Measurements from ENCODE around the gene AATF. TPM values are rescaled to one million over a fixed set of nuclear protein-coding genes. Genes with fewer than 3 reads are reported as not detected.

AATF gene
- total and polyA plus RNA-seq, 2 of the 8 experiments (the other 6 are each of a cell fraction or from before 2014, with no cell fraction given), result 20.1 to 62.8 TPM

DNA sequence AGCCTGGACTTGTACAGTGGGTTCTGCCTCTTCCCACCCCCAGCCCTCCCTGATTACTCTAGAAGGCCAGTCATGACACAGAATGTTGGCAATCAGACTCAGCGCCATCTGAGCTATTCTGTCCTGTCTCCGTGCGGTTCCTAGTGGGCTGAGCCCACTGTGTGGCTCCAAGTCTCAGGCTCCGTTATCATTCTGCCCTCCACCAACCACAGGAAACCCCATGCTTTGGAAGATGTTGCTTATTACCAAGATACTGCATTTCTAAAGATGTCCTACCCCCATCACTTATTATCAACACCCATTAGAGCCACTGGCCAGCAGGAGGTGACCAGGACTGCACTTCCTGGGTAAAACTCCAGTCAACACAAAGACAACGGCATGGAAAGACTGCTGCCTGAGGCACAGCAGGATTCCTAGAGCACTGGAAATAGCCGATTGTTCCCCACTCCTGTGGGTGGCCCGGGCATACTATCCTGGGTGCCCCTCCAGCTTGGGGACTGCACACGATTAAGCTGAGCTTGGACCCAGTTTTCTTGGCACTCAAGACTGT, 133.6 kb downstream of the AATF start:
- Histone ChIP-seq H2BK12ac (ENCODE audit: low read depth, low read length) (0 out of 2 replicates have a peak overlapping the region, but pooled peaks have one; percentile 90), H3K14ac (ENCODE audit: insufficient read length) (no peak overlapping the region), H3K9ac (replicated peaks in 1 of 4; ENCODE audit: extremely low read depth in 1 of 4, low read depth in 3 of 4, low read length in 3 of 4) (no peak overlapping the region), H3K79me1 (ENCODE audit: low read depth, low read length) (no peaks in the 10 kb centered on the region), H3K23ac (ENCODE audit: insufficient read length) (no peak overlapping the region), H3K27me3 (replicated peaks in 1 of 4; ENCODE audit: control insufficient read depth in 3 of 4, extremely low read depth in 1 of 4, insufficient read depth in 3 of 4, low read length in 3 of 4) (no peaks in the 10 kb centered on the region), H2BK5ac (ENCODE audit: low read depth, low read length) (peak overlapping the region; percentile 55), H3K79me2 (ENCODE audit: control insufficient read depth in 1 of 2, insufficient read depth in 2 of 2, low read length in 2 of 2) (no peaks in the 10 kb centered on the region), H3K56ac (replicated peaks; ENCODE audit: insufficient read length, low read depth, low read length) (no peak overlapping the region), H3K23me2 (ENCODE audit: low read depth, low read length) (no peaks in the 10 kb centered on the region), H2BK15ac (ENCODE audit: low read length) (peak overlapping the region; percentile 97; the same call in 1 of the 2 replicates), H3K9me3 (ENCODE audit: insufficient read depth in 2 of 2, low read depth in 1 of 2, low read length in 1 of 2) (peaks cover 0 to 11% of the 10 kb centered on the region in 2 experiments; a peak in 1 of 4 replicates), H4K5ac (ENCODE audit: insufficient read length, low read depth, low read length) (no peak overlapping the region), H2AK5ac (ENCODE audit: low read depth, low read length) (no peak overlapping the region), H3K18ac (ENCODE audit: extremely low read depth, low read length) (peak overlapping the region; percentile 4; the same call in 1 of the 2 replicates), H2BK20ac (ENCODE audit: low read length) (no peak overlapping the region), H3K4me3 (ENCODE audit: extremely low read depth in 1 of 4, insufficient read depth in 2 of 4, low read depth in 3 of 4, low read length in 4 of 4) (no peak overlapping the region), H3K4me2 (ENCODE audit: insufficient read depth in 1 of 2, low read depth in 2 of 2, low read length in 2 of 2) (no peak overlapping the region; a peak in 1 of 4 replicates), H4K8ac (ENCODE audit: extremely low read depth, insufficient read depth, low read length) (no peak overlapping the region), H4K91ac (replicated peaks; ENCODE audit: insufficient read length, low read length) (no peak overlapping the region), H2AFZ (ENCODE audit: low read length) (no peak overlapping the region), H4K20me1 (replicated peaks in 1 of 2; ENCODE audit: control insufficient read depth in 1 of 2, insufficient read depth in 2 of 2, low read length in 2 of 2) (no peaks in the 10 kb centered on the region), H3K27ac (ENCODE audit: low read depth, low read length) (0 out of 2 replicates have a peak overlapping the region, but pooled peaks have one; percentile 14), H3K36me3 (ENCODE audit: control insufficient read depth in 2 of 4, insufficient read depth in 4 of 4, low read length in 3 of 4) (peaks cover 6 to 28% (median 22%) of the 10 kb centered on the region in 4 experiments; a peak in 7 of 8 replicates), H3K4me1 (replicated peaks in 1 of 4; ENCODE audit: control insufficient read depth in 3 of 4, insufficient read depth in 4 of 4, low read length in 3 of 4) (peaks cover 6 to 18% (median 14%) of the 10 kb centered on the region in 4 experiments), H3K4ac (replicated peaks; ENCODE audit: insufficient read length, low read depth, low read length) (no peak overlapping the region), H2BK120ac (replicated peaks; ENCODE audit: low read depth, low read length) (no peak overlapping the region)
- FAIRE-seq, result no peak
- TF ChIP-seq CTCF (IDR thresholded peaks at IDR 0.05; ENCODE audit: control extremely low read depth in 1 of 3, insufficient read depth in 1 of 3, low read depth in 1 of 3, low read length in 3 of 3) (peak in 1 of 3 experiments; percentile 10; a peak in 1 of 4 replicates), JUN (IDR thresholded peaks at IDR 0.05; ENCODE audit: low read depth, low read length) (no peak), NRF1 (IDR thresholded peaks at IDR 0.05; ENCODE audit: low read depth, low read length) (no peak), POLR2AphosphoS5 (IDR thresholded peaks at IDR 0.05; ENCODE audit: low read depth, low read length) (no peak; the same call in 1 of the 2 replicates), BCL11A (IDR thresholded peaks at IDR 0.05; ENCODE audit: low read depth in 2 of 2, low read length in 2 of 2) (no peak), RAD21 (IDR thresholded peaks at IDR 0.05 in 1 of 2, conservative IDR thresholded peaks at IDR 0.05 in 1 of 2; ENCODE audit: low read depth in 2 of 2, low read length in 2 of 2) (peak; percentile 36 to 42; a peak in 3 of 4 replicates), GTF2F1 (IDR thresholded peaks at IDR 0.05; ENCODE audit: borderline replicate concordance, low read depth, low read length) (no peak), SP4 (IDR thresholded peaks at IDR 0.05; ENCODE audit: low read length) (0 out of 2 replicates have a peak, but pooled peaks have one; percentile 15)
- ChIA-PET POLR2A (ENCODE audit: partially characterized antibody) (interaction anchor here (1.0 to 2.8 kb wide), 9 partner anchors 10 to 567 kb away, joined by 3 to 12 read pairs (median 5); no protein-coding TSS in a partner anchor), CTCF (ENCODE audit: partially characterized antibody) (interaction anchor here (0.6 to 2.8 kb wide), 13 partner anchors 9 to 404 kb away, joined by 3 to 14 read pairs (median 3); no protein-coding TSS in a partner anchor)
- DNase-seq (ENCODE audit: low read depth in 1 of 2, low spot score in 2 of 2), result no peak
- WGBS, 2 experiments (ENCODE audit: extremely low coverage in 1 of 2, insufficient coverage in 1 of 2, insufficient read length in 1 of 2, insufficient replicate concordance in 2 of 2, low coverage in 1 of 2, low lambda C conversion rate in 2 of 2, missing lambda C conversion rate in 1 of 2), result 86% methylated on average over 8 of the region's 8 CpGs; no CpG with 5 or more reads in 1 of the 2 experiments

Data from H1 (cell line).